Hepatocyte (in vitro differentiated cells): ENCODE measurements around the gene GGA1.

Source experiments
- EZH2 ChIP-seq: fragments of 200-600 bp; sonication (generic); IDR thresholded peaks from 2 replicates; pipeline ENCODE4 v1.6.1; 2016; ENCODE audit warnings: antibody characterized with exemption, mild to moderate bottlenecking, borderline replicate concordance
- EZH2phosphoT487 ChIP-seq: fragments of 200-600 bp; sonication (generic); IDR thresholded peaks from one replicate; pipeline ENCODE4 v1.6.1; 2018; ENCODE audit warnings: antibody characterized with exemption, mild to moderate bottlenecking, low read depth, moderate library complexity; ENCODE audit not compliant: unreplicated experiment, severe bottlenecking
- TF ChIP-seq, protein P1 (sequence below): fragments of 200-600 bp; sonication (generic); IDR thresholded peaks from 2 replicates; pipeline ENCODE4 v1.5.1; 2016; ENCODE audit warnings: antibody characterized with exemption, mild to moderate bottlenecking; ENCODE audit not compliant: poor library complexity

DNA sequence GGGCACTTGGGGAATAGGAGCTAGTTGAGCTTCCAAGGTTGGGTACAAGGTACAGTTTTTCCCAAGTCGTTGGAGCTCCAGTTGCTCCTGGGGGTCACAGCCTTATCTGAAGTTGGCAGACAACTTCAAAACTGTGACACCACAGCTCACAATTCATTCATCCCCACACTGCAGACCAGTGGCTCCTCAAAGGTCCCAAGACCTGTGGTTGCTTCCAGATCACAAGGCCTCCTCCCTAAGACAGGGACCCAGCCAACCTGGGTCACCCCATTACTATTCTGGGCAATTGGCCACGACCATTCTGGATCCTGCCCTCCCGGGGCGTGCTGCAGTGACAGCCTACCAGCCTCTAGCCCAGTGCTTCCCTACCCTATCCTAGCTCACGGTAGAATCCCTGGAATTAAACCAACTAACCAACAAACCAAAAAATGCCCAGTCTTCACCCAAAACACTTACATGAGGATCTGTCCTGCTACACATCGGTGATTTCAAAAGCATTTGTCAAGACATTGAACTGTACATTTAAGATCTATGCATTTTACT lies 49.0 kb downstream of the GGA1 start:
- TF ChIP-seq, protein P1, sequence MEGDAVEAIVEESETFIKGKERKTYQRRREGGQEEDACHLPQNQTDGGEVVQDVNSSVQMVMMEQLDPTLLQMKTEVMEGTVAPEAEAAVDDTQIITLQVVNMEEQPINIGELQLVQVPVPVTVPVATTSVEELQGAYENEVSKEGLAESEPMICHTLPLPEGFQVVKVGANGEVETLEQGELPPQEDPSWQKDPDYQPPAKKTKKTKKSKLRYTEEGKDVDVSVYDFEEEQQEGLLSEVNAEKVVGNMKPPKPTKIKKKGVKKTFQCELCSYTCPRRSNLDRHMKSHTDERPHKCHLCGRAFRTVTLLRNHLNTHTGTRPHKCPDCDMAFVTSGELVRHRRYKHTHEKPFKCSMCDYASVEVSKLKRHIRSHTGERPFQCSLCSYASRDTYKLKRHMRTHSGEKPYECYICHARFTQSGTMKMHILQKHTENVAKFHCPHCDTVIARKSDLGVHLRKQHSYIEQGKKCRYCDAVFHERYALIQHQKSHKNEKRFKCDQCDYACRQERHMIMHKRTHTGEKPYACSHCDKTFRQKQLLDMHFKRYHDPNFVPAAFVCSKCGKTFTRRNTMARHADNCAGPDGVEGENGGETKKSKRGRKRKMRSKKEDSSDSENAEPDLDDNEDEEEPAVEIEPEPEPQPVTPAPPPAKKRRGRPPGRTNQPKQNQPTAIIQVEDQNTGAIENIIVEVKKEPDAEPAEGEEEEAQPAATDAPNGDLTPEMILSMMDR: no peak
- no peak for TF ChIP-seq EZH2phosphoT487
- no peak for TF ChIP-seq EZH2
